OCI-M2 (cell line): Measurements from ENCODE around the gene SGCD.

ENCODE experiments used
- DNase-seq: peaks from one replicate; lab custom pipeline; 2025; ENCODE audit not compliant: unreplicated experiment; lab: John Stamatoyannopoulos, UW

SGCD gene

DNA sequence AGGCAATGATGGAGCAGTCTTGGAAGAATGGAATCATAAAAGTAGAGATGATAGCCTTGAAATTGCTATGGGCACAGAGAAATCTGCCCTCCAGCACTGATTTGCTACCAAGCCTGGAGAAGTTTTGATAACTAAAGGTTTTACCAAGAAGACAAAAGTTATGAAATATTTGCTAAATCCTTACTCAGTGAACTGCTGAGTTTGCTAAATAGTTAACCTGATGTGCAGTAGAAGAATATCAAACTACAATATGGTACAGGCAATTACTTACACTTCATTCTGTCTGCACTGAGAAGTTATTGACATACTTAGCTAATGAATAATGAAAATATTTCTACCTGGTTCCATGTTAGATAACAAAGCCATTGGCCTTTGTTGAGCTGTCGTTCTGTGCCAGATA, 124.5 kb downstream of the SGCD start:
- DNase-seq, result no peak

DNA sequence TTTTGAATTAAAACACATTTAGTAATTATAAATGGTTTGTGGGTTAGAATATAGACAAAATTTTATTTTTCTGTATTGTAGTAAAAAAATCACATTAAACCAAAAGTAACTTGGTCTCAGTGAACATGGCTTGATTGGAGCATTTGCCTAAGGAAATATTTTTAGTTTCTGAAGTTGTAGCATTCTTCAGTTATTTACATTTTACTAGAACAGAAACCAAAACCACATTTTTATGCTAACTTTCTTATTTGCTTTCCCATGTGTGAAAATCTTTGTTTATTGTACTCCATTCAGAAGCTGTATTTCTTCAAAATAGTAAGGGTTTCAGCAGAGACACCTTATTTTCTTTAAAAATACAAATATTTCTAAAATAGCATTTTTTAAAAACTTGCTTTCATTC, 129.9 kb downstream of the SGCD start:
- no peak for DNase-seq

DNA sequence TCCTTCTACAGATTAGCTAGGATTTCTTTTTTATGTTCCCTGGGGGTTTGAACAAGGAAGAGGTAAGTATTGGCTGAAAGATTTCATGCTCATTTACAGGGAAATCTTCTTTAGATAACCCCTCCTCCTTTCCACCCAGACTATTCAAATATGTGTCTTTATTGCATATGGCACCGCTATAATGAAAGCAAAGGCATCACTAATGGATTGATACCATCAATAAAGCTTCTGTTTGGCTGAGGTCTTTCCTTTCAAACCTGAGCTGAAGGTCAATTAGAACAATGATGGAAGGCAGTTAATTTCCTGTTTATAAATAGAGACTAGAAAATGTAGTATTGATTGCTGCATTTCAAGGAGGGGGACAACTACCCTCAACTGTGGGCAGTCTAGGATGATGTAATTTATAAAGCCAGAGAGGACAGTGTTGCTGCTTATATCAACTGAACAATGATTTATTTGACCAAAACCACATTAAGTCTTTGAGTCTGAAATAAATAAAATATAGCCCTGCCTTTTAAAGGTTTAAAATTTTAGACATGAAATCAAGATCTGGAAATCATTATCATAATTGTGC, 132.9 kb downstream of the SGCD start:
- DNase-seq, result no peak

DNA sequence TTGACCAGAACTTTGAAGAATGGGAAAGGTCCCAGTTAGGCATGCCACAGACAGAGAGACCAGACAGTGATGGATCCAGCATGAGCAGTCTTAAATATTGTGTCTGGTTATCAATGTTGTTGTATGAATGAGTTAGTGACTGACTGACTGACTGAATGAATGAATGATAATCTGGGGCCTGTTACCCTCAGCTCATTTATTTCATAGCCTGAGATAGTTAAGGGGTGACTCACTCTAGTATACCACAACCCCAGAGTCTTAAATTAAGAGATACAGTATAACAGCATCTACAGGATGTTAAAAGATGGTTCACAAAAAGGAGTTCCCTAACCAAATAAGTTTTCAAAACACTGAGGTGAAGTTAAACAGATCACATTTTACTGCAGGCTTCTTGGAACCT, 133.5 kb downstream of the SGCD start:
- no peak for DNase-seq

DNA sequence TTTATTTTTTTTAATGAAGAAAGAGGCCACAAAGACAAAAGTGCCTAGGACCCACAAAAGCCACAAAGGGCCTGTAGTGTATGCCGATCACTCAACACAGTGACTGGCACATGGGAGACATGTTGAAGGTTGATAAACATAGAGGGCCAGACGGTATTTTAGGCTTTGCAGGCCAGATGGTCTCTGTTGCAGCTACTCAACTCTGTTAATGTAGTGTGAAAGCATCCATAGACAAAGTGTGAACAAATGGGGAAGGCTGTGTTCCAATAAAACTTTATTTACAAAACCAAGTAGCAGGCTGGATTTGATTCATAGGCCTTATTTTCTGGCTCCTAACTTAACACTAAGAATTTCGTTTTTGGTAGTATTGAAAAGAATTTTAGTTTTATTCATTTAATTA, 139.9 kb downstream of the SGCD start:
- no peak for DNase-seq

DNA sequence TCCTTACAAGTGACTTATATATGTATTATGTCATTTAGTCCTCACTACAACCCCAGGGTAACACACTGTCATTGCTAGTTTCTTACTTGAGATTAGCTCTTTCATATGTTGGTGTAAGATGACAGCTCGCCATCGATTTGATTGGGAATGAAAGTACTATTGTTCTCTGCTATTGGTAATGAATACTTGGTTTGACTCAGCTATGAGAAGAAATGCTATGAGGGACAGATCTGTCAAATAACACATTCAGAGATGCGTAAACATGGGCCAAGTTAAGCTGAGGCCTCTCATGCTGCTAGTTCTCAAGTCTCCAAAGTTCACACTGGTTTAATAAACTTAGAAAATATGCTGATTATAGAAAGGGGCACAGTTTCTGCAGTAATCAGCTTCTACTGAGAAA, 142.7 kb downstream of the SGCD start:
- DNase-seq, result no peak

DNA sequence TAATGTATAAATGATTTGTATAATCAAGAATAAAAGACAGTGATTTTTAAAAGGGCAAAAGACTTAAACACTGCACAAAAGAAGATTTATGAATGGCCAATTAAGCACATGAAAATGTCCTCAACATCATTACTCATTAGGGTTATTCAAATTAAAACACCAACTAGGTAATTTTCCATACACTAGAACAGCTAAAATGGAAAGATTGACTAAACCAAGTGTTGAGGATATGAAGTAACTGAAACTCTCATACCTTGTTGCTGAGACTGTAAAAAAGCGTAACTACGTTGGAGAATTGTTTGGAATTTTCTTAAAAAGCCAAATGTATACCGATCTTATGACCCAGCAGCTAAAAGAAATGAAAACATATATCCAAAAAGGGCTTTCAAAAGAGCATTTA, 144.9 kb downstream of the SGCD start:
- DNase-seq, result no peak

DNA sequence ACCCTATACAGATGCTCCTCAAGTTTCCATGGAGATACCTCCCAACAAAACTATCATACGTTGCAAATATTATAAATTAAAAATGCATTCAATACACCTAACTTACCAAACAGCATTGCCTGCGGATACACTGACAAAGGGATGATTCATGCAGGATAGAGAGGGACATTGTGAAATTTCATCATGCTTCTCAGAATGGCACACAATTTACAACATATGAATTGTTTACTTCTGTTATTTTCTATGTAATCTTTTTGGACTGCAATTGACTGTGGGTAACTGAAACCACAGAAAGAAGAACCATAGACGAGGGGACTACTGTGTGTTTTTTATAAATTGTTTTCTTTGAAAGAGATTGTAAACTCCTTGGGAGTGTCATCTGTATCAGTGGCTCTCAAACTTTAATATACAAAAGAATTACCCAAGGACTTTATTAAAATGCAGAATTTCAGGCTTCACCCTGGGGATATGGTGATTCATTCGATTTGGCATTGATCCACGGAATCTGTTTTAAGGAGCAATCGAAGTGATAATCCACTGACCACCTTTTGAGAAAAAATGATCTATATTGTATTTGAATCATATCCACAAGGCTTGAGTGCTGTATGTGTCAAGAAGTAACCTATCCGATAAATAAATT, 146.4 kb downstream of the SGCD start:
- no peak for DNase-seq

DNA sequence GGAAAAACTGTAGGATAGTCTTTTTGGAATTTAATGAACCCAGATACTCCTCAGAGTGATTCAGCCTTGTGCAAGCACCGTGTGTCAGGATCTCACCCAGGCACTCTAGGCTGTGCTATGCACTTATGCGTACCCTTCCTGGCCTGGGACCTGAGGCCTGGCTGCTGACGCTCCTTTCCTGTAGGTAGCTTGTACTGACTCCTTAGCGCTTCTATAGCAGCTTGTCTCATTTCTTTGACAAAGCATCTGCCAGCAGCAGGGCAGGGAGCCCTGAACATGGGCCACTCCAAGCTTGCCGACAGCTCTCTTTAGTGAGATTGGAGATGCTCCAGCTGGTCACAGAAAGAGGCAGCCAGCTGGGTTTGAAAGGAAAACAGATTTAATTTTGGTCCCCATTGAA, 147.3 kb downstream of the SGCD start:
- DNase-seq, result no peak

DNA sequence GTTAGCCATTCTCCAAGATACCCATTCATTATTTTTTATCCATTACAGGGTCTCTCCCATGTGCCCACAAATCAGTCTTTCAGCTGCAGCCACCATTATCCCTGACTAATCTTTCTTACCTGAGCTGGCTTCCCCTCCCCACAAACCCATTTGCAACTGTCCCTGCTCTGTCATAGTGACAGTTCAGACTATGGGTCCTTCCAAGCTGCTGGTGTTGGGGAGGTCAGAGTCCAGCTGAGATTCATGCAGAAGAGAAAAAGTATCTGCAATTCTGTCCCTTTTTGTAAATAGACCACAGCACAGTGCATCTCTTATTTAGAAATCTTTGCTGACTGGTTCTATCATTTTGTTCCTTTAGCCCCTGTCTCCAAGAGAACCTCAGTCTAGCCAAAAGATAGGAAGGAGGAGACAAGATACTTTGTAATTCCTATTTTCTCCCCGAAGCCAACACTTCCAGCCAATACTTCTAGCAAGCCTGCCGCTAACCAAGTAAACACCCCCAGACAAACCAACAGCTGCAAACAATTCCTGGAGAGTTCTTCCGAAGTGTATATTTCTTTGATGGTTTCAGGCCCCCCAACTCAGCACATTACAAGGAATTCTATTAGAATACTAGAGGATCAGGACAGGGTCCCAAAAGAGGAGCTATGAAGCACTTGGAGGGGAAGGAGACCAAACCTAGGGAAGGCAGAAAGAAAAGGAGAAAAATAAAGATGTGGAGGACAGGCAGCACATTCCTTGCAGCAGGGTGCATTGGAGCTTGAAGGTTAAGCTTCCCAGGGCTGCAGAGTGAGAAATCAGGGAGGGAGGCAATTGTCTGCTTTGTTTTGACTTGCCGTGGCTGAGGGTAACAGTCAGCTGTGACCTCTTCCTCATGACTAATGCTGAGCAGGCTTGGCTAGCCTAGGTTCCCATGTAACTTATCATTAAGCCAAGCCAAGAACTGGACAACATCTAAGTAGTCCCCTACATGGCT, 148.5 kb downstream of the SGCD start:
- DNase-seq, result no peak

DNA sequence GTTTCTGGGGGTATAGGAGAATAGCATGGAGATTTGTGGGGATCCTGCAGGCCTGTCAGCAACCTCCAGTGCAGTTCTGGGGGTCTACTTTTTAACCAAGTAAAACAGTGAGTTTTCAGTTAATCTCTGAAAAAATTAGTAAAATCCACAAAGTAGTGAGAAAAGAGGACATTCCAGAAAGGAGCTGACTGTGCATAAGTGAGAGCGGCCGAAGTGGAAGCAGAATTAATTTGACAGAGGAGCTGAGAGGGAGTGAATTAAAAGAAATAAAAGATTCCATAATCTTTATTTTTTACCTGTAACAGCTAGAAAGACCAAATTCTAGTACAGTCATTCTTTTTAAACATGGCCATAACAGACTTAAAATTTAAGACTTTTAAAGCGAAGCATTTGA, 149.2 kb downstream of the SGCD start:
- DNase-seq, result no peak

DNA sequence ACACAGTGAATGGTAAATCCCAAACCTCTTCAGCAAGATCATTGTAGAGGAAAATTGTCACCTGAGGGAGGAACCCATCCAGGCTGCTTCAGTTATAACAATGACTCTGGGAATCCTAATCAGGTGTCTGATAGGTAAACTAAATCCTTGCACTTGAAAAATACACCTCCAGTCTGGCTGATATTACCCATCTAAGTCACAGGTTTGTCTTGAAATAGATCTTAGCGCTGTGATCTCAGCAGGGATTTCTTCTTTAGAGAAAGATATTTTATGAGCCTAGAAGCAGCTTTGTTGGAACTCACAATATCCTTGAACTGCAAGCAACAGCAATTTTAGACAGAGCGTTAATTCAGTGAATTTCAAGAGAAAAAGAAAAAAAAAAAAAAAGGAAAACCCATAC, 149.7 kb downstream of the SGCD start:
- no peak for DNase-seq

DNA sequence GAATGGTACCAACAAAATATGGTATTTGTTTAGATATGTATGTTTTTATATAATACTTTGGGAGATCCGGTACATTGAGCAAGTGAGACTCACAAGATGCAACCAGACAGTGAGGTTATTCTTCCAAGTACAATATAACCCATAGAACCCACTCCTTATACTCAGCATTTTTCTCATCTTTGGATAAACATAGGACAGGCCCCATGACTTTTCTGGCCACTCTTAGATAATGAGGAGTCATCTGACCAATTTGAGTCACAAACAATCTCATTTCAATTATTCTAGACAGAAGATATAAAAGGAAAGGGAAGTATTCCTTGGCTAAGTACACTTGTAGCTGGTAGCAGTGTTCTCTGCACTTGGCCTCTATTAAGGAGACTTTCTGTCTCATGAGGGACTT, 150.2 kb downstream of the SGCD start:
- DNase-seq, result no peak

DNA sequence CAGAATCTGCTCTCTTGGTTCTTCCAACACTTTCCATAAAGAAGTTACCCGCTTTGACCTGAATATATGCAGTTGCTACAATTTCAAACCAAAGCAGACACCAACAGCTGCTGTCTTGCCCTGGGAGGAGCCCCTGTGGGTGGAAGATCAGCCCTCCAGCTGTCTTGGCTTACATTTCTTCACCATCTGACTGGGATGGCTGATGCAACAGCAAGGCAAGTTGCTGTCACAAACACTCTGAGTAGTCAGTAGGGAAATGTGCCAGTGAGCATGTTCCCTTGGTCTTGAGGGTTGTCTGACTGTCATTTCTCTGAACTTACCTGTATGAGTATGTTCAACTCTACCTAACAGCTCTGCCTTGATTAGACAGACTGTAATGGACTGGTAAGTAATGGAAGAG, 152.9 kb downstream of the SGCD start:
- no peak for DNase-seq

DNA sequence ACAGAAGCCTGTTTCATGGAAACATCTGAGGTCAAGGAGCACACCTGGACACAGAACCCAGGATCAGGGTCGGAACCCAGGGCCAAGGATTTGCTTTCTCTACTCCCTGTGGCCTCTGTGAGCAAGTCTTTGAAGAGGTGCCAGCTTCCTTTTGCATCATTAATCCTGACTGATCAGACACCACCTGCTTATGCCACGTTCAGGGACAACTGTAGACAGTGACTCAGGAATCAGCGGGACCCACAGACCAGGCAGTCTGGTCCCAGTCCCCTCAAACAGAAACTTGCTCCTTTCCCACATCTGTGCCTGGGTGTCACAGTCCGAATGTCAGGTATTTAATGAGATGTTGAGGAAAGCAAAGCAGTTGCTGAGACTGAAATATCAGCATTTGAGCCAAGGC, 154.8 kb downstream of the SGCD start:
- no peak for DNase-seq

DNA sequence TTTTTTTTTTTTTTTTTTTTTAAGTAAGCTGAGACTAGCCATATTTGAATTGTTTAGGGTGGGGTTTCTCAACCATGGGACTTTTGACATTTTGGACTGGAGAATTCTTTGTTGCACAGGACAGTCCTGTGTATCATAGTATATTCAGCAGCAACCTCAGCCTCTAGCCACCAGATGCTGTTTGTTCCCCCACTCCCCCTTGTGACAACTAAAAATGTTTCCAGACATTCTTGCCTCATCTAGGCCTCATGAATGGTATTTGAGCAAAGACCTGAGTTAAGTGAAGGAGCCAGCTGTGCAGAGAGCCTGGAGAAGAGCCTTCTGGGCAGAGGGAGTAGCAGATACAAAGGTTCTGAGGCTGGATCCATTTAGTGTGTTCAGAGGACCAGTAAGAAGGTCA, 155.9 kb downstream of the SGCD start:
- no peak for DNase-seq

DNA sequence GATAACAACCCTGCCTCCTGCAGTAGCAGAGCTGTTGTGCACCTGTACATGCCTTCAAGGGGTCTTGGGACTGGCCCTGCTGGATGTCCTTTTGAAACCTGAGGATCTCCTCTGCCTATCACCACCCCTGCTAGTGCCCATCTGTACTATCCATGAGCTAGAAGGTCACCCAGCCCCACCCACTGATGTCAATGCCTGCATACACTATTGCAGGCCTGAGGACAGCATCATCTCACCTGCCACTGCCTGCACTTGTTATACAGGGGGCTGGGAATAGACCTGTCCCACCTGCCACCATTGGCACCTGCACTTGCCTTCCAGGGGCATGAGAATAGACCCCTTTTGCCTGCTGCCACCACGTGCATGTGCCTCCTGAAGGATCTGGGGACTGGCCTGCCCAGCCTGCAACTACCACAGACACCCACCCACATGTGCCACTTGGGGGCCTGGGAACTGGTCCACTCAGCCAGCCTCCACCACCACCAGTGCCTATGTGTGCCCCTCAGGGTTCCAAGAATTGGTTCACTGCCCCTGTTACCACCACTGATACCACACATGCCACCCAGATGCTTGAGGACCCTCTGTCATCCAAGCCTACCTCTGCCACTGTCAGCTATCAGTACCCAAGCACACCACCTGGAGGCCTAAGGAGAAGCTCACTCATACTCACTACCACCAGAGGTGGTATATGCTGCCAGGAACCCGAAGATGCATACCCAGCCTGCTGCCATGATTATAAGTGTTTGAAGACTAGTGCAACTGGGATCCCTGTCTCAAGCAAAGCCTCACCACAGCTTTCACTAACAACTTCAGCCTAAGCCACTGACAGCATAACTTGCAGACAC, 159.7 kb downstream of the SGCD start:
- no peak for DNase-seq

DNA sequence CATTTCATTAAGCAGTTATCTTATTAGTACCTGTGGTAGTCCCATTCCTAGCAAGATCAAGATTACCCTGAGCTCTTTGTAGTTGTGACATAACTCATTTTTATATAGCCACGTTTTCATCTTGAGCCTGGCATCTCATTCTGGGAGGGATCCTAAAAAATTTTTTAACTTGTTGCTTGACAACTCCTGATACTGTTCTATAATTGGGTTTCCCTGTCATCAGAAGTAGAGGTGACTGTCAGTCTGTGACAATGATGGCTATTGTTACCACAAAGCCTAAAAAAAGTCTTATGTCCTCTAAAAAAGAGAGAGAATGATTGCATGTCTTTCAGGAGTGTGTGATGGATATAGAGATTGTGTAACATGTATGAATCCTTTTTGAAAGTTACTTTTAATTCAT, 164.8 kb downstream of the SGCD start:
- DNase-seq, result no peak

DNA sequence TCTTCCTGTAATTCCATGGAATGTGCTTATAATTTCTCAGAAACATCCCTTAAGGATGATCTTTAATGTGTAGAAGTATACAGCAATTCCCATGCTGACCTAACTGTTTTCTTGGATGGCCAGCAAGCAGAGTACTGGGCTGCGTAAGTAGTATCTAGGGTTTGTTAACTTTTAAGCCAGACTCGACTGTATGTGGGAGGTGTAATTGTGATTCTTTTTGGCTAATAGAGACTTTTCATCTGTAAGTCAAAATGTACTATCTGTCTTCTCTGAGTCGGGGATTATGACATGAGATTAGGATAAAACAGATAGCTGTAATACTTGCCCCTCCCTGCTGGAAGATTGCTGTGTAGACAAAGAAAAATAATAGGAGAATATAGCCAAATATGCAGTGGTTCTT, 169.3 kb downstream of the SGCD start:
- DNase-seq, result no peak

DNA sequence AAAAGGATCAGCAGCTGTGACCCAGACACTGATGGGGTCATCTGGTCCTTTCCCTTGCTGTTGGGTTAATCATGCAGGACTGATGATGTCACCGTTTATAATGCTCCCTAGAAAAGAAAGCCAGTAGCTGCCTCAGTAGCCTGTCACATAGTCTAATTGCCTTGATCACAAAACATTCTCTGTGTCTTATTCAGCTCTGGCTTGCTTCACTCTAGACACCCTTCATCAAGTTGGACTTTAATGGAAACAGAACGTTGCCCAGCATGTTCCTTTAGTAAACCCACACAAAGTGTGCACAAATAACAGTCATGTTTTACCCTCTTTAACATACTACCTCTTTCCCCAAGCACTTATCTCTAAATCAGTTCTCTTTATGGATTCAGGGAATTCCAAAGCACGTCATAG, 170.8 kb downstream of the SGCD start:
- no peak for DNase-seq

DNA sequence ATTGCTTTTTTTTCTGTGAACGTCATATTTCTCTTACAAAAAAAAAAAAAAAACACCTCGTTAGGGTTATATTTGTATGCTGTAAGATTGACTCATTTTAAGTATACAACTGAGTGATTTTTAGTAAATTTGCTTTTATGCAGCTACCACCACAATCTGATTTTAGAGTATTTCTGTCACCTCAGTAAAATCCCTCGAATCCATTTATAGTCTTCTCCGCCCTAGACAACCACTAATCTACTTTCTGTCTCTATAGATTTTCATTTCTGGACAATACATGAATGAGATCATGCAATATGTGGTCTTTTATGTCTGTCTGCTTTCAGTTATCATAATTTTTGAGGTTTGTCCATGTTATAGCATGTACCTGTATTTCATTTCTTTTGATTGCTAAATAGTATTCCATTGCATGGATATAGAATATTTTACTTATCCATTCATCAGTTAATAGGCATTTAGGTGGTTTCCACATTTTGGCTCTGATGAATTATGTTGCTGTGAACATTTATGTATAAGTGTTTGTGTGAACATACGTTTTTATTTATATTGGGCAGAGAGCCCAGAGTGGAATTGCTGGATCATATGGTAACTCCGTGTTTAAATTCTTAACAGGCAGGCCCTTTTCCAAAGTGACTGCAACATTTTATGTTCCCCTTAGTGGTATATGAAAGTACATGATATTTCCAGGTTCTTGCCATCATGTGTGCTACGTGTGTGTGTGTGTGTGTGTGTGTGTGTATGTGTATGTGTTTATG, 171.4 kb downstream of the SGCD start:
- DNase-seq, result no peak
